ENCODE measurements around the gene IRAK1BP1.

DNA sequence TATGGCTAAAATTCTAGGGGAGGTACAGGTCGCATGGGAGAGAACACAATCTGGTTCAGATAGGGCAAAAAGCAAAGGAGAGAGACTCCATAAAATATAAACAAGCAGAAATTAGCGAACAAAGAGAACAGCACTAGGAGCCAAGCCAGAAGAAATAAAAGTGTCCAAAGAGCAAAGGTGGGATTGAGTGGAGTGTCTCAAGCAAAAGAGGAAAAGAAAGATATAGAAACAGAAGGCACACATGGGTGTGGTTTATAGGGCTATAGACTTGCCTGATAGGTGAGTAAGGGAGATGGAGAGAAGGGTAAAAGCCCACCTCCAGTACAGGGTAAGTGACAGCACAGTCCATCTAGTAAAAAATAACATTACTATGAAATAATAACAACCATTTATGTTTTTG lies 36.5 kb upstream of the IRAK1BP1 start:
- no peak for TF ChIP-seq POLR2A (IDR thresholded peaks at IDR 0.05; ENCODE audit: low read depth, low read length)
- no peak for TF ChIP-seq POLR2AphosphoS5 (IDR thresholded peaks at IDR 0.05; ENCODE audit: low read depth, low read length)
- TF ChIP-seq TAF1 (IDR thresholded peaks at IDR 0.05; ENCODE audit: borderline replicate concordance, low read depth, low read length) = no peak

All from GM12892 (cell line).